K562 (cell line): Measurements from ENCODE around the gene TMEM184B.

Experiments
- EP400 ChIP-seq: fragments of 450-650 bp; IDR thresholded peaks from 2 replicates; pipeline ENCODE4 v1.6.1; 2017; ENCODE audit warnings: antibody characterized with exemption, mild to moderate bottlenecking, moderate library complexity
- HNRNPH1 ChIP-seq: fragments of 200-400 bp; formaldehyde crosslinking; optimal IDR thresholded peaks from 2 replicates; pipeline ENCODE3; 2017; ENCODE audit warnings: low read depth, mild to moderate bottlenecking, low read length, moderate library complexity
- KLF16 ChIP-seq: IDR thresholded peaks from 2 replicates; pipeline ENCODE4 v1.6.1; 2016; ENCODE audit warnings: antibody characterized with exemption
- POLR2A ChIP-seq: fragments of 450-650 bp; conservative IDR thresholded peaks from 2 replicates; pipeline ENCODE4 v1.6.1; 2016
- POLR2AphosphoS5 ChIP-seq: IDR thresholded peaks from 2 replicates; pipeline ENCODE4 v1.6.1; 2011; ENCODE audit warnings: mild to moderate bottlenecking, low read depth, low read length, moderate library complexity; ENCODE audit not compliant: control insufficient read depth, insufficient read depth
- RFX1 ChIP-seq: fragments of 450-650 bp; IDR thresholded peaks from 2 replicates; pipeline ENCODE4 v1.6.1; 2016; ENCODE audit warnings: mild to moderate bottlenecking, moderate library complexity
- SMAD1 ChIP-seq: fragments of 150-350 bp; IDR thresholded peaks from 2 replicates; pipeline ENCODE4 v1.6.1; 2014; ENCODE audit warnings: low read length, low read depth; ENCODE audit not compliant: partially characterized antibody
- SMAD2 ChIP-seq: fragments of 150-350 bp; IDR thresholded peaks from 2 replicates; pipeline ENCODE4 v1.6.1; 2014; ENCODE audit warnings: low read depth, mild to moderate bottlenecking, low read length
- SMC3 ChIP-seq: conservative IDR thresholded peaks from 2 replicates; pipeline ENCODE4 v1.6.1; 2011; ENCODE audit warnings: low read depth, low read length, improper control_type of control experiment; ENCODE audit not compliant: insufficient read depth
- TF ChIP-seq, protein P1 (sequence below), 2 experiments: fragments of 450-650 bp in 1 of 2; sonication (generic) in 1 of 2; formaldehyde crosslinking in 1 of 2; IDR thresholded peaks in 1 of 2; conservative IDR thresholded peaks in 1 of 2; 2 replicates each; pipeline versions ENCODE4 v1.6.1 to v1.8.1; 2016 to 2023; ENCODE audit warnings: mild to moderate bottlenecking in 2 of 2, moderate library complexity in 2 of 2, inconsistent platforms in 1 of 2, missing genetic modification reagents in 1 of 2
- TF ChIP-seq, protein P2 (sequence below), 3 experiments: IDR thresholded peaks in 2 of 3; conservative IDR thresholded peaks in 1 of 3; 2 replicates each; pipeline ENCODE4 v1.5.1; 2011 to 2012; ENCODE audit warnings: low read length in 3 of 3, mild to moderate bottlenecking in 3 of 3, control low read depth in 2 of 3, improper control_type of control experiment in 1 of 3, inconsistent platforms in 1 of 3, low read depth in 1 of 3, mixed read lengths in 1 of 3, moderate library complexity in 1 of 3; ENCODE audit not compliant: insufficient read depth in 2 of 3
- TF ChIP-seq, protein P3 (sequence below): fragments of 450-650 bp; IDR thresholded peaks from 2 replicates; pipeline ENCODE4 v1.6.1; 2018; ENCODE audit not compliant: partially characterized antibody

DNA sequence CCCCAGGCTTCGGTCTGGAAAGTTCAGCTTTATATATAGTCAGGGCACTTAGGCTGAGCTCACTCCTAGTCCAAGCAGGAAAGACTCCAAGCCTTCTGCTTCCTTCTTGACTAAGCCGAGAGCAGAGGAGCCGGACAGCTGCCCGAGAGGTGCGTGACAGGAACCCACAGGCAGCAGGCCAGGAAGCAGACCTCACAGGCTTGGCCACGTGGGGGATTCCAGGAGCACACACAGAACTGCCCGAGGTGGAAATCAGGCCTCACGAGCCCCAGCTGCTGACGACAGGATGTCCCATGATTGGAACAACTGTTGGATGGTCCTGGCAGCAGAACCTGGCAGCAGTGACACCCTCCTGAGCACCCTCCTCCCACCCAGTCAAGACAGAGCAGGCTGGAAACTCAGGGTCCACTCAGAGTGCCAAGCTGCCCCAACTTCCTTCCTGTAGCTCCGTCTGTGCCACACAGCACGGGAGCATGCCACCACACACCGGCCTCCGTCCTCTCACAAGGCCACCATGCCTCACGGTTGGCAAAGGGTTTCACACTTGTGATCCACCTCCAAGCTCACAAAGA lies 96.6 kb downstream of the TMEM184B start:
- no peak for TF ChIP-seq POLR2A
- TF ChIP-seq SMAD2: no peak
- TF ChIP-seq, protein P1, sequence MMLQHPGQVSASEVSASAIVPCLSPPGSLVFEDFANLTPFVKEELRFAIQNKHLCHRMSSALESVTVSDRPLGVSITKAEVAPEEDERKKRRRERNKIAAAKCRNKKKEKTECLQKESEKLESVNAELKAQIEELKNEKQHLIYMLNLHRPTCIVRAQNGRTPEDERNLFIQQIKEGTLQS (IDR thresholded peaks at IDR 0.05): no peak
- TF ChIP-seq, protein P1 (CRISPR knock-in tag; conservative IDR thresholded peaks at IDR 0.05): no peak
- TF ChIP-seq POLR2AphosphoS5: no peak
- TF ChIP-seq, protein P2, sequence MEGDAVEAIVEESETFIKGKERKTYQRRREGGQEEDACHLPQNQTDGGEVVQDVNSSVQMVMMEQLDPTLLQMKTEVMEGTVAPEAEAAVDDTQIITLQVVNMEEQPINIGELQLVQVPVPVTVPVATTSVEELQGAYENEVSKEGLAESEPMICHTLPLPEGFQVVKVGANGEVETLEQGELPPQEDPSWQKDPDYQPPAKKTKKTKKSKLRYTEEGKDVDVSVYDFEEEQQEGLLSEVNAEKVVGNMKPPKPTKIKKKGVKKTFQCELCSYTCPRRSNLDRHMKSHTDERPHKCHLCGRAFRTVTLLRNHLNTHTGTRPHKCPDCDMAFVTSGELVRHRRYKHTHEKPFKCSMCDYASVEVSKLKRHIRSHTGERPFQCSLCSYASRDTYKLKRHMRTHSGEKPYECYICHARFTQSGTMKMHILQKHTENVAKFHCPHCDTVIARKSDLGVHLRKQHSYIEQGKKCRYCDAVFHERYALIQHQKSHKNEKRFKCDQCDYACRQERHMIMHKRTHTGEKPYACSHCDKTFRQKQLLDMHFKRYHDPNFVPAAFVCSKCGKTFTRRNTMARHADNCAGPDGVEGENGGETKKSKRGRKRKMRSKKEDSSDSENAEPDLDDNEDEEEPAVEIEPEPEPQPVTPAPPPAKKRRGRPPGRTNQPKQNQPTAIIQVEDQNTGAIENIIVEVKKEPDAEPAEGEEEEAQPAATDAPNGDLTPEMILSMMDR (IDR thresholded peaks at IDR 0.05 in 2 of 3, conservative IDR thresholded peaks at IDR 0.05 in 1 of 3; ENCODE audit: insufficient read depth in 2 of 3, low read depth in 1 of 3, low read length in 3 of 3): no peak
- no peak for TF ChIP-seq EP400
- TF ChIP-seq SMAD1: no peak
- no peak for TF ChIP-seq RFX1
- no peak for TF ChIP-seq SMC3
- TF ChIP-seq, protein P3, sequence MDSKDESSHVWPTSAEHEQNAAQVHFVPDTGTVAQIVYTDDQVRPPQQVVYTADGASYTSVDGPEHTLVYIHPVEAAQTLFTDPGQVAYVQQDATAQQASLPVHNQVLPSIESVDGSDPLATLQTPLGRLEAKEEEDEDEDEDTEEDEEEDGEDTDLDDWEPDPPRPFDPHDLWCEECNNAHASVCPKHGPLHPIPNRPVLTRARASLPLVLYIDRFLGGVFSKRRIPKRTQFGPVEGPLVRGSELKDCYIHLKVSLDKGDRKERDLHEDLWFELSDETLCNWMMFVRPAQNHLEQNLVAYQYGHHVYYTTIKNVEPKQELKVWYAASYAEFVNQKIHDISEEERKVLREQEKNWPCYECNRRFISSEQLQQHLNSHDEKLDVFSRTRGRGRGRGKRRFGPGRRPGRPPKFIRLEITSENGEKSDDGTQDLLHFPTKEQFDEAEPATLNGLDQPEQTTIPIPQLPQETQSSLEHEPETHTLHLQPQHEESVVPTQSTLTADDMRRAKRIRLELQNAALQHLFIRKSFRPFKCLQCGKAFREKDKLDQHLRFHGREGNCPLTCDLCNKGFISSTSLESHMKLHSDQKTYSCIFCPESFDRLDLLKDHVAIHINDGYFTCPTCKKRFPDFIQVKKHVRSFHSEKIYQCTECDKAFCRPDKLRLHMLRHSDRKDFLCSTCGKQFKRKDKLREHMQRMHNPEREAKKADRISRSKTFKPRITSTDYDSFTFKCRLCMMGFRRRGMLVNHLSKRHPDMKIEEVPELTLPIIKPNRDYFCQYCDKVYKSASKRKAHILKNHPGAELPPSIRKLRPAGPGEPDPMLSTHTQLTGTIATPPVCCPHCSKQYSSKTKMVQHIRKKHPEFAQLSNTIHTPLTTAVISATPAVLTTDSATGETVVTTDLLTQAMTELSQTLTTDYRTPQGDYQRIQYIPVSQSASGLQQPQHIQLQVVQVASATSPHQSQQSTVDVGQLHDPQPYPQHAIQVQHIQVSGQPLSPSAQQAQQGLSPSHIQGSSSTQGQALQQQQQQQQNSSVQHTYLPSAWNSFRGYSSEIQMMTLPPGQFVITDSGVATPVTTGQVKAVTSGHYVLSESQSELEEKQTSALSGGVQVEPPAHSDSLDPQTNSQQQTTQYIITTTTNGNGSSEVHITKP: no peak
- no peak for TF ChIP-seq HNRNPH1
- no peak for TF ChIP-seq KLF16
